H1 (cell line): ENCODE results near the gene C20orf144. TPM values are rescaled to one million over a fixed set of nuclear protein-coding genes. Genes with fewer than 3 reads are reported as not detected.

Source experiments
- ASH2L ChIP-seq: fragments of 200-600, 300-600 bp; sonication (generic); IDR thresholded peaks from one replicate; pipeline ENCODE4 v1.7.1; 2017; ENCODE audit warnings: low read length
- CREB1 ChIP-seq: IDR thresholded peaks from 2 replicates; pipeline ENCODE4 v1.6.1; 2012; ENCODE audit warnings: inconsistent platforms
- CTCF ChIP-seq, 3 experiments: IDR thresholded peaks; 1 replicate in 2 of 3; 2 replicates in 1 of 3; pipeline versions ENCODE4 v1.5.1 to v1.6.1; 2011; ENCODE audit warnings: low read length in 3 of 3, mild to moderate bottlenecking in 3 of 3, inconsistent platforms in 2 of 3, low read depth in 1 of 3, moderate library complexity in 1 of 3; ENCODE audit not compliant: insufficient read depth in 1 of 3; ENCODE audit errors: control extremely low read depth in 1 of 3
- E2F6 ChIP-seq: IDR thresholded peaks from 2 replicates; pipeline ENCODE4 v1.6.1; 2012; ENCODE audit warnings: inconsistent platforms
- JUND ChIP-seq: IDR thresholded peaks from 2 replicates; pipeline ENCODE4 v1.6.1; 2011; ENCODE audit warnings: mild to moderate bottlenecking, improper control_type of control experiment, low read length
- NANOG ChIP-seq: IDR thresholded peaks from 2 replicates; pipeline ENCODE4 v1.6.1; 2011; ENCODE audit warnings: low read length, low read depth, mild to moderate bottlenecking, inconsistent platforms; ENCODE audit not compliant: insufficient read depth, poor library complexity, severe bottlenecking
- PHF8 ChIP-seq: fragments of 200-600 bp; sonication (generic); conservative IDR thresholded peaks from 2 replicates; pipeline ENCODE4 v1.7.1; 2012; ENCODE audit warnings: low read depth, mild to moderate bottlenecking, inconsistent platforms, low read length, moderate library complexity
- POLR2AphosphoS5 ChIP-seq: IDR thresholded peaks from 2 replicates; pipeline ENCODE4 v1.6.1; 2011; ENCODE audit warnings: low read depth, low read length
- RFX5 ChIP-seq: IDR thresholded peaks from 2 replicates; pipeline ENCODE4 v1.6.1; 2011; ENCODE audit warnings: low read depth, low read length, improper control_type of control experiment, borderline replicate concordance
- SIN3A ChIP-seq, 2 experiments: IDR thresholded peaks in 1 of 2; conservative IDR thresholded peaks in 1 of 2; 2 replicates each; pipeline ENCODE4 v1.6.1; 2011 to 2012; ENCODE audit warnings: low read length in 2 of 2, improper control_type of control experiment in 1 of 2, low read depth in 1 of 2, mild to moderate bottlenecking in 1 of 2
- SRF ChIP-seq: IDR thresholded peaks from 2 replicates; pipeline ENCODE4 v1.6.1; 2011; ENCODE audit warnings: mild to moderate bottlenecking, low read depth, low read length, moderate library complexity
- TBP ChIP-seq: IDR thresholded peaks from 2 replicates; pipeline ENCODE4 v1.6.1; 2011; ENCODE audit warnings: low read depth, low read length, improper control_type of control experiment
- USF2 ChIP-seq: IDR thresholded peaks from 2 replicates; pipeline ENCODE4 v1.6.1; 2011; ENCODE audit warnings: low read length, improper control_type of control experiment
- polyA plus RNA-seq, 7 experiments: library from polyadenylated mRNA; depleted of rRNA in 3 of 7; stranded (reverse) in 5 of 7; unstranded in 2 of 7; fragments of >200 nt in 5 of 7; fragments of 200-250 nt in 2 of 7; gene quantifications; 1 replicate in 5 of 7; 2 replicates in 1 of 7; 4 replicates in 1 of 7; pipeline versions ENCODE4 v1.2.1 to v1.2.3, GENCODE V29; 2011 to 2013; ENCODE audit warnings: missing spikeins in 2 of 7, mixed read lengths in 2 of 7
- total RNA-seq: library from RNA; stranded (reverse); fragmentation: NEBNext Ultra II Directional; extraction: Animal tissue kit (Norgen Biotek cat#: 25700); gene quantifications from 2 replicates; pipeline ENCODE4 v1.2.1, GENCODE V29; 2021
- TF ChIP-seq, protein P1 (sequence below): IDR thresholded peaks from 2 replicates; pipeline ENCODE4 v1.6.1; 2012; ENCODE audit warnings: low read length, inconsistent platforms

The C20orf144 gene
- total and polyA plus RNA-seq, 2 of the 8 experiments (the other 6 are each of a cell fraction or from before 2014, with no cell fraction given), result 0.21 to 0.24 TPM

DNA sequence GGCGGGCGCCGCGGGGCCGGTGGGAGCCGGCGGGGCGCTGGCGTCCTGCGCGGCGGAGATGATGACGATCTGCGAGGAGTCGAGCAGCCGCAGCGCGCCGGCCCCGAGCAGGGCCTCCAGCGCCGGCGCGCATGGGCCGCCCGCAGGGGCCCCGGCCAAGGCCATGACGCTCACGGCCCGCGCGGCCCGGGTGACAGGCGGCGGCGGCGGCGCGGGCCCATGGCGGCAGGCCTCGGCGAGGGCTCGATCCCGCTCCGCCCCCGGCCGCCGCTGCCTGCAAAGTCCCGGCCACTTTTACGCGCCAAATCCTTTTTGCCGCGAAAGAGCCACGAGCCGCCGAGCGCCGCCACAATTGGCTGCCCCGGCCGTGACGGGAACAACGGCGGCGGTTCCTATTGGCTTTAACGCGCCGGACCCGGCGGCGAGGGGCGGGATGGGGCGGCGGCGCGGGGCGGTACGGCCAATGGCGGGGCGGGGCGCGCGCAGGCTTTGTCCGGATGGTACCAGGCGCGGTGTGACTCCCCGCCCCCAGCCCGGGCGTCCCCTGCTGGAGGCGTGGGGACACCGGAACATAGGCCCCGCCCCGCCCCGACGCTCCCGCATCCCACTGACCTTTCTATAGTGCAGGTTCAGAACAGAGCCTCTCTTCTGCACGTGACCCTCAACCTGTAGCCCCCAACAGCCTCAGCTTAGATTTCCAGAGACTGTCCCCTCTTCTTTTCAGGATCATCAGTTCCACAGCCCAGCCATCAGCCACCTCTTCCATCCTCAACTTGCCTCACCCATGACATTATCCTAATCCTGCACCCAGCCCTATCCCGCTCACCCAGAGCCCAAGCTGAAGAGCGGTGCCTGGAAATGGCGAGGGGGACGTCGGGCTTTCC is 24.2 kb downstream of the C20orf144 start, which contains the start of gene E2F1 (continued):
- peak; percentile 60 for TF ChIP-seq USF2
- TF ChIP-seq CTCF (IDR thresholded peaks at IDR 0.05; ENCODE audit: control extremely low read depth in 1 of 3, insufficient read depth in 1 of 3, low read depth in 1 of 3, low read length in 3 of 3), result peak in 1 of 3 experiments; percentile 34; a peak in 2 of 4 replicates
- peak; percentile 94 for TF ChIP-seq E2F6
- peak; percentile 58; the same call in 1 of the 2 replicates for TF ChIP-seq CREB1
- TF ChIP-seq JUND, result no peak
- no peak for TF ChIP-seq NANOG
- peak; percentile 48; the same call in 1 of the 2 replicates for TF ChIP-seq PHF8
- TF ChIP-seq SIN3A (conservative IDR thresholded peaks at IDR 0.05 in 1 of 2, IDR thresholded peaks at IDR 0.05 in 1 of 2; ENCODE audit: low read depth in 1 of 2, low read length in 2 of 2), result no peak
- TF ChIP-seq TBP, result peak; percentile 82
- TF ChIP-seq, protein P1, sequence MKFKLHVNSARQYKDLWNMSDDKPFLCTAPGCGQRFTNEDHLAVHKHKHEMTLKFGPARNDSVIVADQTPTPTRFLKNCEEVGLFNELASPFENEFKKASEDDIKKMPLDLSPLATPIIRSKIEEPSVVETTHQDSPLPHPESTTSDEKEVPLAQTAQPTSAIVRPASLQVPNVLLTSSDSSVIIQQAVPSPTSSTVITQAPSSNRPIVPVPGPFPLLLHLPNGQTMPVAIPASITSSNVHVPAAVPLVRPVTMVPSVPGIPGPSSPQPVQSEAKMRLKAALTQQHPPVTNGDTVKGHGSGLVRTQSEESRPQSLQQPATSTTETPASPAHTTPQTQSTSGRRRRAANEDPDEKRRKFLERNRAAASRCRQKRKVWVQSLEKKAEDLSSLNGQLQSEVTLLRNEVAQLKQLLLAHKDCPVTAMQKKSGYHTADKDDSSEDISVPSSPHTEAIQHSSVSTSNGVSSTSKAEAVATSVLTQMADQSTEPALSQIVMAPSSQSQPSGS, result no peak
- no peak for TF ChIP-seq SRF
- no peak for TF ChIP-seq RFX5
- TF ChIP-seq POLR2AphosphoS5, result 0 out of 2 replicates have a peak, but pooled peaks have one; percentile 49
- TF ChIP-seq ASH2L, result peak; percentile 14
